Limb (tissue), 2 donors: Measurements from ENCODE around the gene OR4N2.
"Not testable (repeated sequence)": the region's sequence is repeated elsewhere in the genome, so short reads cannot be mapped to it uniquely, and the experiment has no call there.

ENCODE experiments used
- DNase-seq, 2 donors: peaks; one replicate each; pipeline ENCODE4 v3.0.0-alpha.2; 2016; ENCODE audit errors: extremely low spot score in 2 of 2

The OR4N2 gene

GRCh38 chr14:19834203-19834848 lies 30.8 kb downstream of the OR4N2 start:
- not testable (repeated sequence) for DNase-seq

- DNase-seq, result no peak
These were observed 34.9 kb downstream of the OR4N2 start for GRCh38 chr14:19838433-19838832.

DNA sequence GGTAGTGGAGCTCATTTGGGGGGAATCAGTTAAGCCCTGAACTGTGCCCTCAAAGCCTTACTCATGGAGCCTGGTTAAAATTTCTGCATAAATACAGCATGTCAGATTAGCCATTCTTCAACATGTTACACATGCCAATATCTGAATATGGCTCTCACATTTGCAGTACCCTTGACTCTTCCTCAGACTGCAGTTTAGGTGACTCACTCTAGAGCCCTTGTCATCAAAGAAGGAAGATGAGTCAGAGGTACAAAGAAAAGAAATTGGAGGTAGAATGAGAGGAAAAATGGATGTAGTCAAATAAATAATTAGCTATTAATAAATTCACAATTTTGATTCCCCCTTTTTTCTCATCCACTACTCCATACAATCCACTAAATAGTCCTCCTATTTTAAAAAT lies 47.8 kb downstream of the OR4N2 start:
- no peak for DNase-seq

GRCh38 chr14:19866061-19866669 lies 62.6 kb downstream of the OR4N2 start:
- DNase-seq, result not testable (repeated sequence)

DNA sequence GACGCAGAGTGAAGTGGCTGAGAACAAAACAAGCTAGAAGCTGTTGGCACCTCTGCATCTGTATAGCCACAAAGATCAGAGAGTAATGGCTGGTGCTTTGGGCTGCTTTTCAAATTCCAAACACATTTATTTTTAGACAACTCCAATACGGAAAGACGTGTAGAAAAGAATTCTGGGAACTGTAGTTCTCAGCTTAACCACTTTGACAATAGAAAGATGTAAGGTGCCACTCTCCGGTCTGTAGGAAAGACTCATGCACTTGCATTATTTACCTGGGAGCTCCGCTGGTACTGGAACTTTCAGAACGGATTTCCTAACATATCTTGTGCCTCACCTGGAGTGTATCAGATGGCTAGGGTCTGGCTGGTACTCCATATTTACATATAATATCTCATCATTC lies 69.6 kb downstream of the OR4N2 start:
- DNase-seq, result no peak

GRCh38 chr14:19874842-19875241 lies 71.3 kb downstream of the OR4N2 start, which contains the start of gene OR4K2:
Gene OR4K2, plus strand, starts transcription at chr14:19875142. Its CDS starts 1,126 bp downstream, at chr14:19876268.
- no peak for DNase-seq

GRCh38 chr14:19878029-19878642 lies 74.6 kb downstream of the OR4N2 start:
- no peak for DNase-seq
